HCT116 (cell line): ENCODE measurements around the gene TBC1D23. TPM values are rescaled to one million over a fixed set of nuclear protein-coding genes. Genes with fewer than 3 reads are reported as not detected.
"Not testable (repeated sequence)": the region's sequence is repeated elsewhere in the genome, so short reads cannot be mapped to it uniquely, and the experiment has no call there.

Experiments used
- ATAC-seq: fragments of 200-7000 bp; cut with Tn5 transposase; 2 replicates; pipeline ENCODE4 v1.9.1; 2020; ENCODE audit warnings: mild to moderate bottlenecking, moderate library complexity
- BruUV-seq: library from RNA; stranded (reverse); fragments of 400-500 nt; replicated peaks from 2 replicates; lab custom pipeline; 2021; lab: Mats Ljungman, UMichigan
- CTCF ChIA-PET: fragments of 300-600 bp; sonication (Branson Sonifier 250); formaldehyde crosslinking; loops from one replicate; lab custom pipeline; 2021; ENCODE audit warnings: antibody characterized with exemption; lab: Charles Lee
- POLR2A ChIA-PET: fragments of 300-600, 350-600 bp; sonication (Branson Sonifier 250); formaldehyde crosslinking; loops from one replicate; lab custom pipeline; 2021; ENCODE audit warnings: antibody characterized with exemption; lab: Charles Lee
- RAD21 ChIA-PET, 2 experiments: fragments of 300-600 bp; sonication (Branson Sonifier 250); formaldehyde crosslinking; loops; one replicate each; lab custom pipeline; 2023; ENCODE audit warnings: low total read pairs in 2 of 2; ENCODE audit not compliant: uncharacterized antibody in 2 of 2, unreplicated experiment in 2 of 2, low non-redundant PET in 1 of 2; lab: Charles Lee
- DNase-seq: peaks from one replicate; pipeline ENCODE4 v3.0.0-alpha.2; 2010; ENCODE audit warnings: low read depth, low spot score
- H2AFZ ChIP-seq: fragments of 200-600 bp; shearing (Covaris generic), sonication (generic); 2 replicates; pipeline ENCODE4 v1.6.1; 2017; ENCODE audit warnings: low read depth, mixed run types, mixed read lengths, antibody characterized with exemption, low read length; ENCODE audit not compliant: poor library complexity, severe bottlenecking
- H3K27ac ChIP-seq: 2 replicates; pipeline ENCODE4 v1.5.1; 2012; ENCODE audit warnings: low read depth, low read length
- H3K27me3 ChIP-seq: fragments of 200-600 bp; sonication (generic); 2 replicates; pipeline ENCODE4 v1.6.1; 2016; ENCODE audit warnings: mixed run types, low read length, mixed read lengths; ENCODE audit not compliant: insufficient read depth
- H3K36me3 ChIP-seq, 2 experiments: fragments of 200-500 bp in 1 of 2; fragments of 200-600 bp in 1 of 2; sonication (Bioruptor generic) in 1 of 2; sonication (generic) in 1 of 2; 2 replicates each; pipeline versions ENCODE4 v1.5.1 to v1.6.1; 2014 to 2016; ENCODE audit warnings: low read length in 2 of 2, inconsistent platforms in 1 of 2, mixed read lengths in 1 of 2, mixed run types in 1 of 2; ENCODE audit not compliant: insufficient read depth in 2 of 2, control insufficient read depth in 1 of 2
- H3K4me1 ChIP-seq, 2 experiments: fragments of 200-600 bp in 1 of 2; sonication (generic) in 1 of 2; 2 replicates each; pipeline versions ENCODE4 v1.5.1 to v1.6.1; 2012 to 2017; ENCODE audit warnings: low read length in 2 of 2, inconsistent platforms in 1 of 2, mild to moderate bottlenecking in 1 of 2, mixed read lengths in 1 of 2, mixed run types in 1 of 2, moderate library complexity in 1 of 2; ENCODE audit not compliant: insufficient read depth in 2 of 2, control insufficient read depth in 1 of 2
- H3K4me2 ChIP-seq: fragments of 200-600 bp; sonication (generic); 2 replicates; pipeline ENCODE4 v1.6.1; 2017; ENCODE audit warnings: mixed run types, low read length, mixed read lengths
- H3K4me3 ChIP-seq, 2 experiments: fragments of 200-600 bp in 1 of 2; sonication (generic) in 1 of 2; replicated peaks in 1 of 2; 2 replicates each; pipeline ENCODE4 v1.5.1; 2011 to 2016; ENCODE audit warnings: low read length in 2 of 2, control low read depth in 1 of 2, low read depth in 1 of 2, mild to moderate bottlenecking in 1 of 2, mixed read lengths in 1 of 2, mixed run types in 1 of 2
- H3K79me2 ChIP-seq: fragments of 200-600 bp; sonication (generic); 2 replicates; pipeline ENCODE4 v1.6.1; 2017; ENCODE audit warnings: mild to moderate bottlenecking, mixed run types, low read length, moderate library complexity, mixed read lengths; ENCODE audit not compliant: insufficient read depth
- H3K9ac ChIP-seq: fragments of 200-600 bp; sonication (generic); 2 replicates; pipeline ENCODE4 v1.6.1; 2016; ENCODE audit warnings: low read length, mixed read lengths
- H3K9me2 ChIP-seq: fragments of 200-600 bp; sonication (generic), shearing (Covaris generic); 2 replicates; pipeline ENCODE4 v1.6.1; 2017; ENCODE audit warnings: mixed run types, mild to moderate bottlenecking, moderate library complexity; ENCODE audit not compliant: insufficient read depth
- H3K9me3 ChIP-seq, 2 experiments: fragments of 200-500 bp in 1 of 2; fragments of 200-600 bp in 1 of 2; sonication (Bioruptor generic) in 1 of 2; sonication (generic) in 1 of 2; 2 replicates each; pipeline ENCODE4 v1.6.1; 2014 to 2017; ENCODE audit warnings: low read length in 2 of 2, mixed read lengths in 2 of 2, inconsistent platforms in 1 of 2, low read depth in 1 of 2, mild to moderate bottlenecking in 1 of 2, mixed run types in 1 of 2, moderate library complexity in 1 of 2; ENCODE audit not compliant: control insufficient read depth in 1 of 2, insufficient read depth in 1 of 2
- H4K20me1 ChIP-seq: fragments of 200-600 bp; sonication (generic), shearing (Covaris generic); 2 replicates; pipeline ENCODE4 v1.6.1; 2017; ENCODE audit warnings: mixed run types, mild to moderate bottlenecking, moderate library complexity; ENCODE audit not compliant: insufficient read depth
- REST ChIP-seq: IDR thresholded peaks from 2 replicates; pipeline ENCODE4 v1.6.1; 2012; ENCODE audit warnings: low read depth
- SIN3A ChIP-seq: IDR thresholded peaks from 2 replicates; pipeline ENCODE4 v1.6.1; 2012; ENCODE audit warnings: low read depth
- intact Hi-C: fragments of 100-400 bp; cut with micrococcal nuclease; formaldehyde crosslinking; loops from 2 replicates; pipeline ENCODE4 v1.10.0; 2022
- total RNA-seq: library from RNA; stranded (reverse); gene quantifications from one replicate; pipeline ENCODE4 v1.2.1, GENCODE V29; 2021; ENCODE audit not compliant: unreplicated experiment

The TBC1D23 gene
- total RNA-seq, 1 experiment from 2014 or later, result 21.9 TPM

DNA sequence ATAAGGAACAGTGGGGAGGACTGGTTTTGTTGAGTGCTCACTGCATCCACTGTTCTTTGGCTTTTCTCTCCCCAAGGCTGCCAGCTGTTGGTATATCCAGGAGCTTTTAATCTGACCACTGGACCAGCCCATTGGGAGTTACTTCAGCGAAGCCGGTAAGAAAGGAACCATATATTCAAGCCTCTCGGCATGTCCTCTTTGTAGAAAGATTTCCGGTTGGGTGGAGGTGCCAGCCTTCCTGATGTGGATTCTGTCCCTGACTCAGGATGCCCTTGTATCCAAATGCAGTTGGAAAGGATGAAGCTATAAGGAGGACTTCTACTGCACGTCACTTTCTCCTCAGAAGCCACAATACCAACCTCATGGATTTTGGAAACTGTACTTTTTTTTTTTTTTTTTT lies 87.9 kb downstream of the TBC1D23 start (continued):
- TF ChIP-seq REST (no peak), SIN3A (no peak)

DNA sequence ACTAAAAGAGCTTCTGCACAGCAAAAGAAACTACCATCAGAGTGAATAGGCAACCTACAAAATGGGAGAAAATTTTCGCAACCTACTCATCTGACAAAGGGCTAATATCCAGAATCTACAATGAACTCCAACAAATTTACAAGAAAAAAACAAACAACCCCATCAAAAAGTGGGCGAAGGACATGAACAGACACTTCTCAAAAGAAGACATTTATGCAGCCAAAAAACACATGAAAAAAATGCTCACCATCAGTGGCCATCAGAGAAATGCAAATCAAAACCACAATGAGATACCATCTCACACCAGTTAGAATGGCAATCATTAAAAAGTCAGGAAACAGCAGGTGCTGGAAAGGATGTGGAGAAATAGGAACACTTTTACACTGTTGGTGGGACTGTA lies 91.0 kb downstream of the TBC1D23 start:
- CTCF ChIA-PET, H3K4me1 ChIP-seq, RAD21 ChIA-PET, H3K27ac ChIP-seq, H3K79me2 ChIP-seq, intact Hi-C loops, H3K27me3 ChIP-seq, H4K20me1 ChIP-seq, H3K9ac ChIP-seq, H3K4me2 ChIP-seq, H3K4me3 ChIP-seq, DNase-seq, BruUV-seq, H2AFZ ChIP-seq, ATAC-seq, H3K9me3 ChIP-seq, H3K9me2 ChIP-seq, POLR2A ChIA-PET: not testable (repeated sequence)
- peaks cover 10 to 35% of the 10 kb centered on the region in 2 experiments; a peak in 3 of 4 replicates for H3K36me3 ChIP-seq
